ENCODE results near the gene RAB27A. TPM values are rescaled to one million over a fixed set of nuclear protein-coding genes. Genes with fewer than 3 reads are reported as not detected.

RAB27A gene
- total and polyA plus RNA-seq, 9 of the 15 experiments (the other 6 are each of a cell fraction or from before 2014, with no cell fraction given): 31.5 to 171 (median 80.4) TPM

GRCh38 chr15:55318588-55319494, 29.2 kb upstream of the RAB27A start, which contains the start of the genes PIGB and PIGBOS1 (continued):
- TF ChIP-seq NCOA4 (IDR thresholded peaks at IDR 0.05; ENCODE audit: partially characterized antibody): peak; percentile 25
- no peak for TF ChIP-seq PHB (CRISPR knock-in tag; IDR thresholded peaks at IDR 0.05)
- no peak for TF ChIP-seq ZBTB26 (CRISPR knock-in tag; IDR thresholded peaks at IDR 0.05)
- peak; percentile 58 for TF ChIP-seq SOX6 (IDR thresholded peaks at IDR 0.05)
- no peak for TF ChIP-seq ELK3 (CRISPR knock-in tag; IDR thresholded peaks at IDR 0.05)
- no peak for TF ChIP-seq NFE2L1 (tag; IDR thresholded peaks at IDR 0.05; ENCODE audit: borderline replicate concordance, low read depth)
- no peak for TF ChIP-seq PTRF (tag; IDR thresholded peaks at IDR 0.05)
- no peak for TF ChIP-seq PCBP2 (IDR thresholded peaks at IDR 0.05; ENCODE audit: low read depth, low read length, poor library complexity, severe bottlenecking)
- 0 out of 2 replicates have a peak, but pooled peaks have one; percentile 36 for TF ChIP-seq SMAD4 (CRISPR knock-in tag; conservative IDR thresholded peaks at IDR 0.05)
- 0 out of 2 replicates have a peak, but pooled peaks have one; percentile 37 for TF ChIP-seq SREBF1 (IDR thresholded peaks at IDR 0.05; ENCODE audit: borderline replicate concordance, low read depth, low read length)
- TF ChIP-seq HEY1 (CRISPR knock-in tag; IDR thresholded peaks at IDR 0.05; ENCODE audit: borderline replicate concordance): no peak
- peak; percentile 76 for TF ChIP-seq HCFC1 (IDR thresholded peaks at IDR 0.05; ENCODE audit: low read depth, low read length)
- no peak for TF ChIP-seq ZNF609 (CRISPR knock-in tag; IDR thresholded peaks at IDR 0.05; ENCODE audit: borderline replicate concordance)
- 0 out of 2 replicates have a peak, but pooled peaks have one; percentile 19 for TF ChIP-seq HES1 (IDR thresholded peaks at IDR 0.05; ENCODE audit: low read depth)
- no peak for TF ChIP-seq ZBTB2 (IDR thresholded peaks at IDR 0.05)
- peak in 1 of 2 experiments; percentile 80; a peak in 1 of 4 replicates for TF ChIP-seq RCOR1 (IDR thresholded peaks at IDR 0.05; ENCODE audit: borderline replicate concordance in 1 of 2, low read depth in 2 of 2, low read length in 2 of 2)
- TF ChIP-seq HDAC2 (IDR thresholded peaks at IDR 0.05): no peak; the same call in none of the 2 replicates
